NCI-H187 (cell line): ENCODE measurements around the gene INTS3.

ENCODE experiments used
- DNase-seq, 2 experiments: peaks; one replicate each; lab custom pipeline; 2025; lab: John Stamatoyannopoulos, UW

The INTS3 gene

DNA sequence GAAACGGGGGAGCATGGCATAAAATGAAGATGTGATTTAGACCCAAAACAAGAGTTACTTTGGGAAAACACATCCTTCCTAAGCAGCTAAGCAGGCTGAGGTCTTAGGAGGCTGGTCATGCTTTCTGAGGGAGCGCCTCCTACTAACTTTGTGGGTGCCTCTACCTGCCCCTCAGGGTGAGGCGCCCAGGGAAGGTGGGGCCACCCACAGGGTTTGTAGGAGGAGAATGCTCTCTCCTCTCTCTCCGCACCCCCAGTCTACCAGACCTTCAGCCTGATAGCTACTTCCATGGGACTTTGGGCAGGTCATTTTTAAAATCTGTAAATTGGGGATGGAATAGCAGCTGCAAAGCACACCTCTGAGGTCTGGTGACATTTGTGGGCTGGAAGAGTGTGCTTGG is 71.2 kb downstream of the INTS3 start:
- no peak for DNase-seq

DNA sequence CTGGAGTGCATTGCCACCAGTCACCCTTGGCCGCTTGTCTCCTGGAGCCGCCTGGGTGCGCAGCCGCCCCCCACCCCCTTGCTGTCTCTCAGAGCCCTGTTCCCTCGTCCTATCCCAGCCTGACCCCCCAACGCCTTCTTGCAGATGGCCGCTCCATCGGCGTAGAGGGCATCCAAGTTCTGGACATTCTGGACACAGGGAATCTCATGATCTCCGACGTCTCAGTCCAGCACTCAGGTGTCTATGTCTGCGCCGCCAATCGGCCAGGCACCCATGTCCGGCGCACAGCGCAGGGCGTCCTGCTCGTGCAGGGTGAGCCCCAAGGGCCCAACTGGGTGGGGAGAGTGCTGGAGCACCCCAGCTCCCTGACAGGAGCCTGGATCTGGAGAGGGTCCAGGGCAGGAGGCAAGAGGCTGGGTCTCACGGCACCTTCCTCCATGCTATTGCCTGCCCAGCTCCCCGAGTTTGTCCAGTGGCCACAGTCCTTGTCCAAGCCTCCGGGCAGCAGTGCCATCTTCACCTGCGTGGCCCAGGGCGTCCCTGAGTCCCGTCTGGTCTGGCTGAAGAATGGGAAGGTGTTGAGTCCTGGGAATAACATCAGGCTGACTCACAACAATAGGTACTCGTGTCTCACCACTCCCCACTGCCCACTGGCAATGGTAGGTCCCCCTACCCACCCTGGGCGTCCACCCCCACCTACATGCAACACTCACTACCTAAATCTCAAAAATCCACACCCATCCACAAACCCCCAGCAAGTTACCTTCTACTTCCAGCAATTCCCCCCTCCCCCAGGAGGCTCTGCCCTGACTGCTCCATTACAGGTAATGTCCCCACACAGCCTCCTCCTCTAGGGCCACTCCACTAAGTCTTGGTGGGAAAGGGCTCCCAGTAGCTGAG is 72.0 kb downstream of the INTS3 start:
- no peak for DNase-seq

DNA sequence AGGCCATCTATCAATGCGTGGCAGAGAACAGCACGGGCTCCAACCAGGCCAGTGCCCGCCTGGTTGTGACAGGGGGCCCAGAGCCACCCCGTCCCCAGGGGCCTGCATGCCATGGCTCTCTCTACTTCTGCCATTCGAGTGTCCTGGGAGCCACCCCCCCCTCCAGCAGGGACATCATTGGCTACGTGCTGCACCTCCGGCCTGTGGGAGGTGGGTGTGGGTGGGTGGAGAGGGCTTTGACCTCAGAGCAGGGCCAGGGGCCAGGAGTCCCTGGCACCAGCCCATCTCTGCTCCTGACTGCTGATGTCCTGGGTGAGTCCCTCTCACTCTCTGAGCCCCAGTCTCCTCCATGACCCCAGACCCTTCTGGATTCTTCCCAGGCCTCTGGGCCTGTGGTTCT is 72.7 kb downstream of the INTS3 start:
- no peak for DNase-seq

DNA sequence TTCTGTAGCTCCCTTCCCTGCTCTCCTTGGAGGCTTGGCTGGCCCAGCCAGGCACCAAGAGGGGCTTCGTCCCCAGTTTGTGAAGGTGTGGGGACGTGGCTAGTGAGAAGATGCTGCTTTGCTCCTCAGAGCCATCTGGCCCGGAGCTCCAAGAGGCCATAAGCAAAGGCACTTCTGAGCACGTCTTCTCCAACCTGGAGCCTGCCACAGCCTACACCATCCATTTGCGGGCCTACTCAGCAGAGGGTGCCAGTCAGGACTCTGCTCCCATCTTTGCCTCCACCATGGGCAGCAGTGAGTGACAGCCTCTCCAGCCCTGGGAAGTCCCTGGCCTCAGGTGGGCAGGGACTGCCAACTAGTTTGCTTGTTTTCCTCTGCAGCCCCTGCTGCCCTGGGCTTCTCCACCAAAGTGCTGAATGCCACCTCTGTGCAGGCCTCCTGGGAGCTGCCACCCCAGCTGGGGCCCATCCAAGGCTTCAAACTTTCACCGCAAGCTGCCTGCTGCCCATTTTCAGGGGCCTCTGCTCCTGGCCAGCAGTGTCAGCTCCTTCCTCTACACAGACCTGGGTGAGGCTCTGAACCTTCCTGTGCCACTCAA is 73.3 kb downstream of the INTS3 start:
- DNase-seq = no peak

DNA sequence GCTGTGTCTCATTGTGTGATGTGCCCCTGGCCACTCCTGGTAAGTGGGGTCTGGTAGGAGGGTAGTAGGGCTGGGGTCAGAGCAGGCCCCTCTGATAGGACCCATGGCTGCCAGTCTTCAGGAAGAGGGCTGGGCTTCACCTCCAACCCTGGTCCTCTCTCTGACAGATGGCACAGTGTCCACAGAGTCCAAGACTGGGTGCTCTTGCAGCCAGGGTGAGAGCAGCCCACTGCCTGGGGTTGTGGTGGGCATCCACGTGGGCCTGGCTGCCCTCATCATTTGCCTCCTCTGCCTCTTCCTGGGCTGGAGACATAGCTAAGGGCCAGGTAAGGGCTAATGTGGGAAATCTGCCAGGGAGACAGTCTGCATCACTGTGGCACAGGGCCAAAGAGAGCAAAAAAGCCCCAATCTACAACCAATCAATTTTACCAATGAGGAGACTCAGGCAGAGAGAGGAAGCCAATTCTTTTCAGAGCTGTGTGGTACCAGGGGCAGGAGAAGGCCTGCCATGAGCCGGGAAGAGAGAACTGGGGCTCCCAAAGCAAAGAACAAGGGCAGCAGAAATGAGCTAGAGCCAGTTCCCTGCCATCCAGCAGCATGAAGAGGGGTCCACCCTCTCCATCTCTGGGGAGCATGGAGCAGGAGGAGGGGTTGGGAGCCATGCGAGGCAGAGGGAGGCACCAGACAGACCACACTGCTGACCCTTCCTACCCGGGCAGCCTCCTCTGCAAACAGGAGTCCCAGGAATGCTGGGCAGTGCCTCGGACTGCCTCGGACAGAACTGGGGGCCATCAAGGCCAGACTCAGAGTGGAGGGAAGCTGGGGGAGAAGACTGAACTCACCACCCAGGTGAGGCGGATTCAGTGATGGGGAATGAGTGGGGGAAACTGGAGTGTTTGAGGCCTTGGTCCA is 74.2 kb downstream of the INTS3 start:
- DNase-seq = no peak

DNA sequence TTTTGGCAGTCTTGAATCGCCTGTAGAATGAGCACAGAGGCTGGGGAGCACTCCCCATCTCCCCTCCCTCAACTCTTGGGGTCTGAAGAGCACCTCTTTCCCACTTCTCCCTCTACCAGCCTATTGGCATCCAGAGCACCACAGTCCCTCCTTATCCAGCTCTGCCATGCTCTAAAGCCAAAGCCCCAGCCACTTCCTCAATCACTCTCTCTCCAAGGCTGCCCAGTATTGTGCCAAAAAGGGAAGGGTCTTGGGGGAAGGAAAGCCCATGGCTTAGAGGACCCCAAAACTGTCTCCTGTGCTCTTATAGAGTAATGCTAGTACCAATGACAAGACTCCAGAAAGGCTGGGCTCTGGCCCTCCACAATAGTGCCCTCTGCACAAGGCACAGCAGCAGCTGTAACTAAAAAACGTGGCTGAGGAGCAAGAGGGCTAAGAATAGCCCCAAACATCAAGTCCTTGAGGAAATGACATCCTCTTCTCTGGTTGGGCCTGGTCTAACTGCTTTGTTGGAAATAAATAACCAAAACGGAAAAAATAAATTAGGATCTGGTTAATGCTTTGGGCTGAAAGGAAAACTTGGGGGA is 75.7 kb downstream of the INTS3 start:
- no peak for DNase-seq

DNA sequence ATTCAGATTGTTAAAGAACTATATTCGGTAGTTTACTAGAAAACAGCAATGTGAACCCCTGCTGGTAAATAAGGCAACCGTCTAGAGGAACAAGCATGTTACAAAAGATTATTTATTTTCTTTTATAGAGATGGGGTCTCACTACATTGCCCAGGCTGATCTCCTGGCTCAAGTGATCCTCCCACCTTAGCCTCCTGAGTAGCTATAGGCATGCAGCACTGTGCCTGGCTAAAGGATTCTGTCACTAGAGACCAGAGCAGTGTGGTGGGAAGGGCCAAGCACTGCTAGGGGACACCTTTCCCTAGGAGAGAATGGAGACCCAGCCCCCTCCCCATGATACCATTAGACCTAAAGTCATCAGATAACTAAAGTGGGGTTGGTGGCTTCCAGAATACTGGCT is 76.3 kb downstream of the INTS3 start:
- DNase-seq = no peak

DNA sequence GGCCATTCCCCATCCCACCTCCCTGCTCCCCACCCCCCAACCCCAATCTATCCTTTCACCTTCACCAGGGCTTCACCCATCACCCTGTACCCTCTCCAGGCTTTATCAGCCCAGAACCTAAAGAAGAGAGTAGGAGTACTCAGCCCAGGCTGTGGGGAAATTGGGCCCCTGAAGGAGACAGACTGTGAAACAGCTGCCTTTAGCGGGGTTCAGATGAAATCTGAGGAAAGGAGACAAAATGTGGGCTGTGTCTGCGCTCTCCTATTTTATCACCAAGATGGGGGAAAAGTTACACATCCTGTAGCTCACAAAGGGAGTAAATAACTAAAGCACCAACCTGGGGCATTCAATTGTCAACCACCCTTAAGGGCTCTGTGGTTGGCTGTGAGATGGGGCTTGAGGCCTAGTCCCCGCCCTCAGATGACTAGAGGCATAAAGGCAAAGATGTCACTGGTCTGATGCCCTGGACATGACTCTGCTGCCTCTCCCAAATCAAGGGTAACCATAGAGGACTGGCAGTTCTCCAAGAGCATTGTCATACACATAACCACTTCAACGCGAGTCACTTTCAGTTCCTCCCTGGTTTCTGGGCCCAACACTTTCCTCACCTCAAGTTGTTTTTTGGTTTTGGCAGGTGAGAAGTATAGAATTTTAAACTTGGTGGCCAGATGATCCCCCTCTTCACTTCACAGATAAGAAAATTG is 77.3 kb downstream of the INTS3 start:
- no peak for DNase-seq

DNA sequence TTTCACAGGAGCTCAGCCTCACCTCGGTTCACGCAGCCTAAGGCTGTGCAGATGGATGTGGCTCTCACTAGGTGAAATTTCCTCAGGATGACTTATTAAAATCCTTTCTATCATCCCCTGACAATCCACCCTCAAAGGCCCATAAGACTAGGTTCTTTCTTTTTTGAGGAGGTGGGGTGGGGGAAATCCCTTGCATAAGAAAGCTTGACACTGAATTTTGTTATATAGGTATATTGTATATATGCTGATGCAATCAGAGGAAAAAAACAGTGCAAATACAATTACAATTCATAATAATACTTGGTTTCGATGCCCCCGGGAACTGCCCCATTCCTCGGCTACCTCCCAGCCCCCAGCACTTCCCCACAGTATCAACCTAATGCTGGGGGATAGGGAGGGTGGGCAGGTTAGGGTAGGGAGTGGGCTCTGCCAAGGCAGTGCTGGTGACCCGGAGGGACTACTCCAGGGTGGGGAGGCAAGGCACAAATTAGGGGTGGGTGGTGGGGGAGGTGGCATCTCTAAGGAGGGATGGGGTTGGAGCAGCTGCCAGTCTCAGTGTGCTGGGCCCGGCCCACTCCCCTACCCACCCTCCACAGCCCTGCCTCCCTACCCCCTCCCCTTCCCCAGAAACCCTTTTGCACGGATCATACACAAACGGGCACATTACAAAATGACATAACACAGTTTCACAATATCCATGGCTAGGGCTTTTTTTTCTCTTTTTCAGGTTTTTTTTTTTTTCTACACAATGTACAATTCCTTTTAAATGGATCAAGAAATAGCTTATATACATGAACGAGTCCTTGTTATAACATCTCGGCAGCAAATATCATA is 78.3 kb downstream of the INTS3 start:
- DNase-seq = no peak

DNA sequence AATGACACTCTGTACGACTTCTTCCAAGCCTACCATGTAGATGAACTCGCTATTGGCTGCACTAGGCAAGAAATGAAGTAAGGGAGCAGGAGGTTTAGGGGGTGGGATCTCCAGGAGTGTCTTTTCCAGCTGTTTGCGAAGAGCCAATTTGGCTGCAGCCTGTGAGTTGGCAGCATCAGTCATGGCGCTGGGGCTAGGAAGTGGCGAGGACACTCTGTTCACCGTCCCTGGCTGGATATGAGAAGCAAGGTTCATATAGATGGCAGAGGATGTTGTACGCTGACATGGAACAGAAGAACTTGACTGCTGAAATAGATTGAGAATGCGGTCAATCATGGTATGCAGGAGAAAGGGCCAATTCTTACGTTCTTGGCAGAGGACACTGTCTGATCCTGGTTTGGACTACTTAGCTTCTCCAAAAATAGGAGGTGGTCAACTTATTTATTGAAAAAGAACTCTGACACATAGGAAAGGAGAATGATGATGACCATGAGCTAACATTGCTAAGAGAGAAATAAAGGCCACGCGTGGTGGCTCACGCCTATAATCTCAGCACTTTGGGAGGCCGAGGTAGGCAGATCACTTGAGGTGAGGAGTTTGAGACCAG is 88.5 kb downstream of the INTS3 start:
- DNase-seq = no peak

DNA sequence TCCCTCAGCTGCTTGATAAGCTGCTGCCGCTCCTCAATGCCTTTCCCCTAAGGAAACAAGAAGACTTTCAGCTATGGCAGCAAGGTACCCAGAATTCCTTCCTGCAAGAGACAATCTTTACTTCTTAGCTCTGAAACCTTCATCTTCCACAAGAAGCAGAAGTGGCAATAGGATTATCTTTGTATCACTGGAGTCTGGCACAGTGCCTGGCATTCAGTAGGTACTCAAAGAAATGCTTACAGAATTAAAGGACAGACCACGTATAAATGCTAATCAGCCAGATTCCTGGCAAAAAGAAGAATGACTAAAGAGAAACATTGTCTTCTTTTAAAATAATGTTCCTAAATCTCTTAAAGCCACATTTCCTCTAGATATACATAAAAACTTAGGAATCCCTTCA is 91.0 kb downstream of the INTS3 start:
- DNase-seq = no peak
